ENCODE data around the gene MT1G. TPM values are rescaled to one million over a fixed set of nuclear protein-coding genes. Genes with fewer than 3 reads are reported as not detected.

MT1G gene
- polyA plus RNA-seq, 2 of the 4 experiments (the other 2 are of a cell fraction), result not detected

GRCh38 chr16:56649271-56649670, 18.6 kb downstream of the MT1G start (continued):
- TF ChIP-seq JUNB (IDR thresholded peaks at IDR 0.05), result no peak

GRCh38 chr16:56647641-56648431, 20.0 kb downstream of the MT1G start:
- Histone ChIP-seq H3K9me3 (no peaks in the 10 kb centered on the region), H3K4me3 (no peak overlapping the region), H3K4me1 (peaks cover 16% of the 10 kb centered on the region), H3K4me2 (no peak overlapping the region), H3K27ac (no peak overlapping the region)
- TF ChIP-seq NR3C1 (IDR thresholded peaks at IDR 0.05) (no peak), CEBPB (IDR thresholded peaks at IDR 0.05) (no peak), HDAC2 (IDR thresholded peaks at IDR 0.05) (no peak), NFE2L2 (conservative IDR thresholded peaks at IDR 0.05; ENCODE audit: low read length) (no peak)
- WGBS (ENCODE audit: missing lambda C conversion rate), result 76% methylated on average over 32 of the region's 33 CpGs
- ATAC-seq (no peak), FAIRE-seq (no peak), DNase-seq (ENCODE audit: low read depth in 1 of 2, low spot score in 1 of 2) (no peak)
- ChIA-PET POLR2A (no interaction called here), CTCF (interaction anchor here (1.5 to 25.6 kb wide), 2 partner anchors 38 to 54 kb away, joined by 3 to 340 read pairs; partner anchors contain the start of gene MT2A)

GRCh38 chr16:56645838-56646237, 22.0 kb downstream of the MT1G start:
- ChIA-PET CTCF (interaction anchor here (0.6 to 25.6 kb wide), 5 partner anchors 10 to 133 kb away, joined by 3 to 340 read pairs (median 4); partner anchors contain the start of gene MT2A), POLR2A (no interaction called here)
- Histone ChIP-seq H3K4me3 (no peak overlapping the region), H3K9me3 (no peaks in the 10 kb centered on the region), H3K27ac (no peak overlapping the region), H3K4me2 (no peak overlapping the region), H3K4me1 (peaks cover 16% of the 10 kb centered on the region)
- ATAC-seq (no peak), DNase-seq (ENCODE audit: low read depth in 1 of 2, low spot score in 1 of 2) (no peak), FAIRE-seq (no peak)
- 0% methylated on average over 1 of the region's 1 CpG for WGBS (ENCODE audit: missing lambda C conversion rate)
- TF ChIP-seq KDM5A (IDR thresholded peaks at IDR 0.05), result no peak
- no peak for TF ChIP-seq FOSL2 (IDR thresholded peaks at IDR 0.05)
- TF ChIP-seq FOSL2 (CRISPR knock-in tag; IDR thresholded peaks at IDR 0.05), result no peak
- no peak for TF ChIP-seq RFX5 (IDR thresholded peaks at IDR 0.05)
- TF ChIP-seq BHLHE40 (IDR thresholded peaks at IDR 0.05; ENCODE audit: low read depth, low read length), result no peak
- TF ChIP-seq USF2 (IDR thresholded peaks at IDR 0.05), result no peak
- no peak for TF ChIP-seq TFCP2L1 (CRISPR knock-in tag; IDR thresholded peaks at IDR 0.05)
- no peak for TF ChIP-seq ATOH8 (CRISPR knock-in tag; IDR thresholded peaks at IDR 0.05; ENCODE audit: low read depth)
- TF ChIP-seq RARB (CRISPR knock-in tag; IDR thresholded peaks at IDR 0.05), result no peak
- no peak for TF ChIP-seq HOXB13 (CRISPR knock-in tag; IDR thresholded peaks at IDR 0.05; ENCODE audit: low read depth)
- no peak for TF ChIP-seq EHMT2 (IDR thresholded peaks at IDR 0.05; ENCODE audit: low read depth)
- TF ChIP-seq POLR2AphosphoS2 (conservative IDR thresholded peaks at IDR 0.05; ENCODE audit: low read length), result no peak
- TF ChIP-seq HMGXB4 (CRISPR knock-in tag; IDR thresholded peaks at IDR 0.05; ENCODE audit: borderline replicate concordance), result no peak
- TF ChIP-seq NR3C1 (IDR thresholded peaks at IDR 0.05), result no peak
- TF ChIP-seq ESRRA (IDR thresholded peaks at IDR 0.05; ENCODE audit: borderline replicate concordance, low read length), result no peak
- no peak for TF ChIP-seq NPAS2 (CRISPR knock-in tag; IDR thresholded peaks at IDR 0.05; ENCODE audit: borderline replicate concordance)
- TF ChIP-seq CBX2 (IDR thresholded peaks at IDR 0.05; ENCODE audit: borderline replicate concordance, low read depth), result no peak

Measured in A549 (cell line).